Endothelial cell of umbilical vein (primary cell): ENCODE measurements around the gene FKBP2. TPM values are rescaled to one million over a fixed set of nuclear protein-coding genes. Genes with fewer than 3 reads are reported as not detected.

ENCODE experiments used
- BruUV-seq: library from RNA; stranded (reverse); fragments of 400-500 nt; replicated peaks from 2 replicates; lab custom pipeline; 2021; lab: Mats Ljungman, UMichigan
- CTCF ChIA-PET: fragments of 300-600, 350-600 bp; sonication (Branson Sonifier 250); formaldehyde crosslinking; loops from one replicate; lab custom pipeline; 2021; ENCODE audit warnings: antibody characterized with exemption, inconsistent platforms; lab: Charles Lee
- POLR2A ChIA-PET: fragments of 300-600, 350-600 bp; sonication (Branson Sonifier 250); formaldehyde crosslinking; loops from one replicate; lab custom pipeline; 2021; ENCODE audit warnings: antibody characterized with exemption, inconsistent platforms; lab: Charles Lee
- DNase-seq: peaks from one replicate; pipeline ENCODE4 v3.0.0-alpha.2; 2011; ENCODE audit warnings: low read depth, low spot score
- FAIRE-seq: peaks from 2 replicates; lab custom pipeline; 2011; peaks lifted over from hg19 to GRCh38; lab: Jason Lieb, UNC
- H2AFZ ChIP-seq: 2 replicates; pipeline ENCODE4 v1.6.0; 2012; ENCODE audit warnings: low read depth, low read length, control low read depth, inconsistent platforms
- H3K27ac ChIP-seq: 2 replicates; pipeline ENCODE4 v1.5.1; 2011; ENCODE audit warnings: low read depth, mild to moderate bottlenecking, control low read depth, low read length, moderate library complexity; ENCODE audit not compliant: insufficient read depth
- H3K27me3 ChIP-seq, 2 experiments: 2 replicates each; pipeline versions ENCODE4 v1.6.0 to v1.6.1; 2011; ENCODE audit warnings: low read length in 2 of 2, mixed read lengths in 1 of 2; ENCODE audit not compliant: control insufficient read depth in 2 of 2, insufficient read depth in 2 of 2
- H3K36me3 ChIP-seq, 2 experiments: 2 replicates in 1 of 2; 3 replicates in 1 of 2; pipeline ENCODE4 v1.5.1; 2011; ENCODE audit warnings: low read length in 2 of 2, mild to moderate bottlenecking in 1 of 2, moderate library complexity in 1 of 2; ENCODE audit not compliant: control insufficient read depth in 2 of 2, insufficient read depth in 2 of 2; ENCODE audit errors: extremely low read depth in 1 of 2
- H3K4me1 ChIP-seq: 3 replicates; pipeline ENCODE4 v1.5.1; 2011; ENCODE audit warnings: mild to moderate bottlenecking, low read length; ENCODE audit not compliant: control insufficient read depth, insufficient read depth; ENCODE audit errors: extremely low read depth
- H3K4me2 ChIP-seq: 2 replicates; pipeline ENCODE4 v1.6.1; 2011; ENCODE audit warnings: low read length, control low read depth, mixed read lengths; ENCODE audit not compliant: insufficient read depth
- H3K4me3 ChIP-seq, 3 experiments: fragments of 200-600 bp in 1 of 3; sonication (generic), shearing (Covaris generic) in 1 of 3; replicated peaks in 1 of 3; 2 replicates each; pipeline ENCODE4 v1.5.1; 2011 to 2016; ENCODE audit warnings: control low read depth in 3 of 3, low read length in 3 of 3, mild to moderate bottlenecking in 2 of 3, inconsistent platforms in 1 of 3, low read depth in 1 of 3, moderate library complexity in 1 of 3; ENCODE audit not compliant: insufficient read depth in 1 of 3
- H3K79me2 ChIP-seq: 2 replicates; pipeline ENCODE4 v1.6.0; 2012; ENCODE audit warnings: low read length, inconsistent platforms; ENCODE audit not compliant: control insufficient read depth, insufficient read depth
- H3K9ac ChIP-seq: replicated peaks from 2 replicates; pipeline ENCODE3; 2011; ENCODE audit warnings: low read length, control low read depth; ENCODE audit not compliant: insufficient read depth; ENCODE audit errors: extremely low read depth
- H3K9me1 ChIP-seq: replicated peaks from 3 replicates; pipeline ENCODE4 v1.6.0; 2011; ENCODE audit warnings: mild to moderate bottlenecking, low read length; ENCODE audit not compliant: control insufficient read depth, insufficient read depth; ENCODE audit errors: extremely low read depth
- H3K9me3 ChIP-seq: replicated peaks from 2 replicates; pipeline ENCODE4 v1.5.1; 2012; ENCODE audit warnings: low read length, inconsistent platforms; ENCODE audit not compliant: control insufficient read depth, insufficient read depth
- H4K20me1 ChIP-seq: replicated peaks from 2 replicates; pipeline ENCODE3; 2011; ENCODE audit warnings: mild to moderate bottlenecking, low read length; ENCODE audit not compliant: control insufficient read depth, insufficient read depth; ENCODE audit errors: extremely low read depth
- CTCF ChIP-seq, 2 donors: IDR thresholded peaks; 1 replicate in 1 of 2; 2 replicates in 1 of 2; pipeline ENCODE4 v1.5.1; 2011; ENCODE audit warnings: low read length in 2 of 2, mild to moderate bottlenecking in 2 of 2, moderate library complexity in 2 of 2, control low read depth in 1 of 2, inconsistent platforms in 1 of 2, low read depth in 1 of 2; ENCODE audit not compliant: insufficient read depth in 1 of 2; ENCODE audit errors: extremely low read depth in 1 of 2
- EZH2 ChIP-seq: IDR thresholded peaks from 2 replicates; pipeline ENCODE4 v1.6.1; 2012; ENCODE audit warnings: borderline replicate concordance, low read depth, mild to moderate bottlenecking, moderate library complexity, low read length, inconsistent platforms; ENCODE audit not compliant: severe bottlenecking
- FOS ChIP-seq: IDR thresholded peaks from 2 replicates; pipeline ENCODE4 v1.6.1; 2011; ENCODE audit warnings: mild to moderate bottlenecking, low read length, moderate library complexity, borderline replicate concordance; ENCODE audit not compliant: insufficient read depth
- GATA2 ChIP-seq: IDR thresholded peaks from 2 replicates; pipeline ENCODE4 v1.7.0; 2011; ENCODE audit warnings: low read depth, mild to moderate bottlenecking, moderate library complexity, mixed read lengths, low read length; ENCODE audit not compliant: insufficient read length, insufficient read depth
- JUN ChIP-seq: IDR thresholded peaks from 2 replicates; pipeline ENCODE4 v1.6.1; 2011; ENCODE audit warnings: borderline replicate concordance, low read depth; ENCODE audit not compliant: insufficient read length, insufficient read depth
- MAX ChIP-seq: IDR thresholded peaks from 2 replicates; pipeline ENCODE4 v1.6.1; 2011; ENCODE audit not compliant: insufficient read depth, insufficient read length
- MYC ChIP-seq: IDR thresholded peaks from one replicate; pipeline ENCODE4 v1.6.1; 2011; ENCODE audit warnings: mild to moderate bottlenecking, low read depth, low read length
- POLR2A ChIP-seq: IDR thresholded peaks from 2 replicates; pipeline ENCODE4 v1.6.1; 2012; ENCODE audit warnings: low read depth, mild to moderate bottlenecking, control low read depth, low read length
- POLR2AphosphoS5 ChIP-seq: IDR thresholded peaks from 2 replicates; pipeline ENCODE4 v1.6.1; 2012; ENCODE audit warnings: low read depth, mild to moderate bottlenecking, control low read depth, low read length, moderate library complexity; ENCODE audit not compliant: insufficient read depth
- dilution Hi-C: fragments of 300-500 bp; cut with MboI; formaldehyde crosslinking; loops from one replicate; pipeline ENCODE4 v1.15.0; 2019; ENCODE audit warnings: low sequenced_read_pairs; ENCODE audit not compliant: extremely low pct_ligation_motif_present
- intact Hi-C: fragments of 100-400 bp; cut with micrococcal nuclease; formaldehyde crosslinking; loops from one replicate; pipeline ENCODE4 v1.10.0; 2022
- polyA plus RNA-seq, 4 experiments: library from polyadenylated mRNA; depleted of rRNA in 3 of 4; stranded (reverse) in 3 of 4; unstranded in 1 of 4; fragments of >200 nt; gene quantifications; 2 replicates each; pipeline versions ENCODE4 v1.2.1 to v1.2.3, GENCODE V29; 2011 to 2012; ENCODE audit warnings: missing spikeins in 1 of 4
- total RNA-seq: library from RNA; stranded (reverse); gene quantifications from 2 replicates; pipeline ENCODE4 v1.2.3, GENCODE V29; 2021

Gene FKBP2
- total and polyA plus RNA-seq, 2 donors (not counting 3 experiments of a cell fraction or from before 2014, with no cell fraction given), result 48.5 to 74.4 TPM

- Histone ChIP-seq H2AFZ (no peak overlapping the region), H4K20me1 (no peaks in the 10 kb centered on the region), H3K4me3 (no peak overlapping the region), H3K9me3 (no peaks in the 10 kb centered on the region), H3K36me3 (peaks cover 16 to 38% of the 10 kb centered on the region in 2 experiments), H3K79me2 (no peaks in the 10 kb centered on the region), H3K9me1 (no peaks in the 10 kb centered on the region), H3K4me1 (peaks cover 35% of the 10 kb centered on the region), H3K27ac (peak overlapping the region; percentile 83), H3K4me2 (peak overlapping the region; percentile 38), H3K27me3 (no peaks in the 10 kb centered on the region), H3K9ac (peak overlapping the region; percentile 31)
- dilution Hi-C loops (no loop called here), intact Hi-C loops (loop anchor here (1.0 kb wide), 1 partner anchor 12 kb away; the partner anchor contains the start of gene PLCB3)
- peak; percentile 85 for DNase-seq
- peak; percentile 98 for FAIRE-seq
- POLR2A ChIA-PET, result interaction anchor here (0.7 kb wide), 1 partner anchor 16 kb away, joined by 4 read pairs; the partner anchor contains the start of gene PPP1R14B
- BruUV-seq, result no TSS peak
- CTCF ChIA-PET, result interaction anchor here (0.6 to 2.7 kb wide), 10 partner anchors 8 to 92 kb away, joined by 3 to 24 read pairs (median 4); partner anchors contain the start of genes CATSPERZ and PLCB3
- TF ChIP-seq EZH2 (no peak), CTCF (IDR thresholded peaks at IDR 0.05; ENCODE audit: extremely low read depth in 1 of 2, insufficient read depth in 1 of 2, low read depth in 1 of 2, low read length in 2 of 2) (no peak), MAX (peak; percentile 47), POLR2AphosphoS5 (peak; percentile 77), GATA2 (no peak), JUN (peak; percentile 66), MYC (no peak), POLR2A (peak; percentile 56), FOS (peak; percentile 80)
Observed at GRCh38 chr11:64263021-64263946, 22.4 kb downstream of the FKBP2 start.
